ELF-1 (cell line): ENCODE results near the gene HOXB3.
A peak's percentile ranks its signal among the peaks of the same experiment; 100 is the strongest.

ENCODE experiments used
- DNase-seq: peaks from one replicate; pipeline ENCODE4 v3.0.0-alpha.2; 2016; ENCODE audit warnings: low read depth, low spot score

Gene HOXB3

DNA sequence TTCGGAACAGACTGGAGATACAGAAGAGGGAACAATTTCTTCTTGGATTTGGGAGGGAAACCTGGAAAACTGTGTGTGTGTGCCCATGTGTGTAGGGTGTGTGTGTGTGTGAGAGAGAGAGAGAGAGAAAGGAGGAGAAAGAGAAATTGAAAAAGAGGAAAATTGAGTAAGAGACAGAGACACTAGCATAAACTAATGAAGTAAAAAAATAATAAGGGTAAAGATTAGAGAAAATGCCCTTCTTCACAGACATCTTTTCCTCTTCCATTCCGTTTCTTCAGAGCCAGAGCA lies 31.3 kb downstream of the HOXB3 start:
- no peak for DNase-seq

- DNase-seq, result peak; percentile 62
Measured at GRCh38 chr17:48558057-48558830, 31.8 kb downstream of the HOXB3 start.

GRCh38 chr17:48556576-48557401 lies 33.3 kb downstream of the HOXB3 start:
- peak; percentile 18 for DNase-seq

GRCh38 chr17:48556229-48556575 lies 33.8 kb downstream of the HOXB3 start:
- peak; percentile 27 for DNase-seq

GRCh38 chr17:48555258-48556228 lies 34.5 kb downstream of the HOXB3 start:
- DNase-seq, result peak; percentile 54

GRCh38 chr17:48554412-48555257 lies 35.4 kb downstream of the HOXB3 start:
- peak; percentile 67 for DNase-seq

- DNase-seq, result no peak
Measured at GRCh38 chr17:48553826-48554225, 36.2 kb downstream of the HOXB3 start.

DNA sequence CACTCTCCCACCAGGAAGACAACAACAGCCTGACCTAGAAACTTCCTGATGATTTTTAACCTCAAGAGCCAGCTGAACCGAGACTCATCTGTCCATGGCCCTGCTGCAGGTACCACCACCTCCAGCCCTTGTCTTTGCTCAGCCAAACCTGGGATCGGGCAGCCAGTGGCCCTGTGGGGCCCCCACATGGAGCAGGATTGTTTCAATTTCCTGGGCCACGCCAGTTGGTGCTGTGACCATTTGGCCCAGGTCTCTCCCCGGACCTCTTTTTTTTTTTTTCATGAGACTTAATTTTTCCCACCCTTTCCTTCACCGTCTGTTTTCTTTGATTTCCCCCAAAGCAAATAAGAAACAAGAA lies 36.9 kb downstream of the HOXB3 start:
- DNase-seq, result peak; percentile 42

GRCh38 chr17:48552466-48553189 lies 37.4 kb downstream of the HOXB3 start:
- DNase-seq, result peak; percentile 18

DNA sequence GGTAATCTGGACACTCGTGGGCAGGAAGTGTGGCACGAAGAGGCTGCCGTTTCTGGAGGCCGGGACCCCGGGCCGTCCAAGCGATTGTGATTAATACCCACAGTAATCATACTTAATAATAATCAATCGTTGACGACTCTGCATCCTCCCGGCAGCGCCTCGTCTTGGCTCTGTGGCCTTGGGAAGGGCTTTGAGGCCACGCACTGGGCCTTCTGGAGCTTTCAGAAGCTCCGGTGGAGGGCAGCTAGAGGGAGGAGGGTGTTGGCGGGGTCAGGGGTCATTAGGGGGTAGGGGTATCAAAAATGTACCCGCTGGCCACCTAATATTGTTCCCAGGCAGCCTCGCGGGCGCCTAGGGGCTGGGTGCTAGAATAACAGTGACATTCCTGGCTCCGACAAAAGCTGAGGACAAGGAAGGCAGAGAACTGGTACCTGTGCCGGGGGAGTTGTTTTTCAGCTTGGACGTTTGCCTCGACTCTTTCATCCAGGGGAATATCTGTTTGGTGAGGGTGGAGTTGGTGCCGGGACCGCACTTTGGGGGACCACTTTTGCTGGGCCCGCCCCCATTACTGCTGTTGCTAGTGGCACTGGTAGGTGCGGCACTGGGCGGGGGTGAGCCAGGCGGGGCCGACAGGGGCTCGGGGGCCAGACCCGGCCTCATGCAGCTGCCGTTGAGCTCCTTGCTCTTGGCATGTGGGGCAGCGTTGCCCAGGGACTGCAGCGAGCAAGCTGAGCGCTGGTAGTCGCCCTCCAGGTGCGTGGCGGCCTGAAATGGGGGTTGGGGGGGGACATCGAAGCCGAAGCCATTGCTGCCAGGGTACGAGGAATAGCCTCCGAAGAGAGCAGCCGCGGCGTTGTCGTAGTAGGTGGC lies 38.2 kb downstream of the HOXB3 start:
- DNase-seq, result peak; percentile 64

DNA sequence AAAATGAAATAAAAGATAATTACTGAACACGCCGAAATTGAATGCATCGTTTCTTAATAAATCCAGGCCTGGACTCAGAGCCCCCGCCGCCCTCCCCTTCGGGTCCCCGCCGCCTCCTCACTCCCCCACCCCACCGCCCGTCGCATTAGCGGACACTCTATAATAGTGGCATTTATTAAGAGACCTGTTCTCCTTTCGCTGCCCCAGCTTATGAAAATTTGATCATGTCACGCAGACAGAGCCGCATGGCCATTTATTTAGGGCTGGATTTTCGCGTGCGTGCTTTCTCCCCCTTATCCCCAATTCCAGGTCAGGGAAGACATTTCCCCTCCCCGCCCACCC lies 38.9 kb downstream of the HOXB3 start:
- DNase-seq, result no peak

- peak; percentile 77 for DNase-seq
Measured at GRCh38 chr17:48550502-48551213, 39.4 kb downstream of the HOXB3 start.

GRCh38 chr17:48549914-48550501 lies 40.0 kb downstream of the HOXB3 start:
- peak; percentile 45 for DNase-seq

DNA sequence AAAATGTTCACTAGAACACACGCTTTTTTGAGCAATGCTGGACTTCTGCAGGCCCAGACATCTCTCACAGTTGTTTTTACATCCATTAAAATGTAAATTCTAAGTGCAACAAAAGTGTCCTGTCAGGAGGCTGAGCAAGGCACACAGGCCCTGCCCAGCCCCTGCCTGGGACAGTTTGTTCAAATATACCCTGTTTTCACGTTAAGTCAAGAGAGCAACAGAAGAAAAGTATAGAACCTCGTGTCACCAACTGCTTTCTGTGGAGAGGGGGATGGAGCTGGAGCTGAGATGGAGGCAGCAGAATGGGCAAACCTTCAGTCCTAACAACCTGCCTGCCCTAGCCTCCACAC lies 40.8 kb downstream of the HOXB3 start:
- DNase-seq, result peak; percentile 19

DNA sequence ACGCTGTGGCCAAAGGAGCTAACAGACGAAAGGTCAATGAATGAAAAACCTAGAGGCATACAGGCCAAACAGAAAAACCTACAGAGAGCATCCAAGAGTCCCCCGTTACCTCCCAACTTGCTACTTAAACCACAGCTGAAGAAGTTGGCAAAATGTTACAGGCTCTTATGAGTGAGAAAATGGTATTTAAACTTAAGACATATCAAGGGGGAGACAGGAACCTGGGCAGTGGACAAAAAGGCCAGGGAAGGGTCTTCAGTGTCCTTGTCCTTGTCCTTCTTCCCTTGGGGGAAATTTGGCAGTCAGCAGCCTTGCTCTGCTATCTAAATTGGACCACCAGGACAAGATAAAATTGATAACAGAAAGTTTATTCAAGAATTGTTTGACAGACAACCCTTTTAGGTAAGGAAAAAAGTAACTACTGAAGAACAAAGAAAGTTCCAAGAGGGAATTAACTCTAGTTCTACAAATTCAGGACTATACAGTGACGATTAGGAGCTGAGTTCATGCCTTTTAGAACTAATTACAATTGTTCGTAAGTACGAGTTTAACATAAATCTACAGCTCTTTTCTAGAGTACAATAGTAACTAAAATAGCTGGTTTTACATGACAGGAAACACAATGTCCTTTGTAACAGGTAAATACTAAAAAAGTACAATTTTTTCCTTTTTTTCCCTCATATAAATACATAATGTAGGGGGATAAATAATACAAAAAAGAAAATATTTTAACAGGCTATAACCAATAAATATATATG lies 41.3 kb downstream of the HOXB3 start:
- DNase-seq, result no peak

GRCh38 chr17:48547808-48548522 lies 42.1 kb downstream of the HOXB3 start:
- DNase-seq, result peak; percentile 52
